Measurements from ENCODE around the gene TBC1D9.

TBC1D9 gene

GRCh38 chr4:140720387-140721304 is 35.5 kb downstream of the TBC1D9 start:
- no peak for DNase-seq (ENCODE audit: low read depth in 2 of 2)

GRCh38 chr4:140719686-140720085 is 36.5 kb downstream of the TBC1D9 start:
- no peak for DNase-seq (ENCODE audit: low read depth in 2 of 2)

- DNase-seq (ENCODE audit: low read depth in 2 of 2) = no peak
Observed at GRCh38 chr4:140719022-140719421, 37.2 kb downstream of the TBC1D9 start.

- DNase-seq (ENCODE audit: low read depth in 2 of 2) = no peak
Observed at GRCh38 chr4:140718241-140718952, 37.8 kb downstream of the TBC1D9 start.

GRCh38 chr4:140717313-140717712 is 38.9 kb downstream of the TBC1D9 start:
- DNase-seq (ENCODE audit: low read depth in 2 of 2) = no peak

GRCh38 chr4:140715119-140715518 is 41.1 kb downstream of the TBC1D9 start:
- DNase-seq (ENCODE audit: low read depth in 2 of 2) = no peak

GRCh38 chr4:140711910-140712309 is 44.3 kb downstream of the TBC1D9 start:
- no peak for DNase-seq (ENCODE audit: low read depth in 2 of 2)

- no peak for DNase-seq (ENCODE audit: low read depth in 2 of 2)
Observed at GRCh38 chr4:140710908-140711622, 45.1 kb downstream of the TBC1D9 start.

- no peak for DNase-seq (ENCODE audit: low read depth in 2 of 2)
Observed at GRCh38 chr4:140707325-140707724, 48.9 kb downstream of the TBC1D9 start.

GRCh38 chr4:140706665-140707064 is 49.5 kb downstream of the TBC1D9 start:
- DNase-seq (ENCODE audit: low read depth in 2 of 2) = no peak

GRCh38 chr4:140706276-140706625 is 49.9 kb downstream of the TBC1D9 start:
- DNase-seq (ENCODE audit: low read depth in 2 of 2) = no peak

GRCh38 chr4:140705625-140706275 is 50.4 kb downstream of the TBC1D9 start:
- DNase-seq (ENCODE audit: low read depth in 2 of 2) = no peak

GRCh38 chr4:140704964-140705363 is 51.2 kb downstream of the TBC1D9 start:
- no peak for DNase-seq (ENCODE audit: low read depth in 2 of 2)

- DNase-seq (ENCODE audit: low read depth in 2 of 2) = no peak
Observed at GRCh38 chr4:140704392-140704960, 51.7 kb downstream of the TBC1D9 start.

GRCh38 chr4:140703463-140703862 is 52.7 kb downstream of the TBC1D9 start:
- no peak for DNase-seq (ENCODE audit: low read depth in 2 of 2)

- DNase-seq (ENCODE audit: low read depth in 2 of 2) = no peak
Observed at GRCh38 chr4:140702096-140702757, 54.0 kb downstream of the TBC1D9 start.

GRCh38 chr4:140701071-140701470 is 55.1 kb downstream of the TBC1D9 start:
- no peak for DNase-seq (ENCODE audit: low read depth in 2 of 2)

GRCh38 chr4:140697709-140698560 is 58.2 kb downstream of the TBC1D9 start:
- no peak for DNase-seq (ENCODE audit: low read depth in 2 of 2)

- DNase-seq (ENCODE audit: low read depth in 2 of 2) = no peak
Observed at GRCh38 chr4:140695483-140695882, 60.7 kb downstream of the TBC1D9 start.

GRCh38 chr4:140693562-140693961 is 62.6 kb downstream of the TBC1D9 start:
- DNase-seq (ENCODE audit: low read depth in 2 of 2) = no peak

Measured in stimulated activated CD4-positive, alpha-beta T cell treated with anti-CD3 and anti-CD28 coated beads, Interleukin-4, amount 100 ng/mL, for 48 hours (primary cell).